GM12875 (cell line): ENCODE data around the gene MTFR1L.

Source experiments
- H3K4me3 ChIP-seq: one replicate; pipeline ENCODE4 v1.5.1; 2011; ENCODE audit warnings: low read depth, low read length, control low read depth
- CTCF ChIP-seq: IDR thresholded peaks from 2 replicates; pipeline ENCODE4 v1.5.1; 2011; ENCODE audit warnings: low read depth, mild to moderate bottlenecking, control low read depth, inconsistent platforms, low read length, moderate library complexity, borderline replicate concordance; ENCODE audit not compliant: insufficient read depth

Gene MTFR1L

GRCh38 chr1:25803368-25803767 is 16.4 kb upstream of the MTFR1L start:
- no peak for TF ChIP-seq CTCF
- no peak overlapping the region for H3K4me3 ChIP-seq

- no peak overlapping the region for H3K4me3 ChIP-seq
- no peak for TF ChIP-seq CTCF
Measured at GRCh38 chr1:25804244-25804963, 15.3 kb upstream of the MTFR1L start.

GRCh38 chr1:25804964-25805862 is 14.5 kb upstream of the MTFR1L start:
- TF ChIP-seq CTCF: no peak

GRCh38 chr1:25805863-25806225 is 13.9 kb upstream of the MTFR1L start:
- no peak for TF ChIP-seq CTCF
- H3K4me3 ChIP-seq: no peak overlapping the region

More at GRCh38 chr1:25804964-25805862, 14.5 kb upstream of the MTFR1L start:
- no peak overlapping the region for H3K4me3 ChIP-seq

DNA sequence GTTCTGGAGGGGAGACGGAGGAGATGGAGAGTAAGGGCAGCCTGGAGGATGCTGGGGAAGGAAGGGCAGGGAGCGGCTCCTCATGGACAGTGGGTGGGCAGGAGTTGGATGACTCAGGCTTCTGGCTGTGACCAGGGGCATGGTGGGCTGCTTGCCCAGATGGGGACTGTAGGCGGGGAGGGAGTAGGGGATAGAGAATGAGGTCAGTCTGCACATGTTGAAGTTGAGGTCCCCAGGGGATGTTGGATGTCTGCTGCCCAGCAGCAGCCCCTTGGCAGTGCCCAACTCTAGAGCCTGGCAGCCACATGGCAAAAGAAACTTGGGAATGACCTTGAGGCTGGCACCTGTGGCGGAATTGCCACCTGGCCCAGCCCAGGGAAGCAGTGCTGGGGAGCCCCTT is 13.3 kb upstream of the MTFR1L start:
- no peak overlapping the region for H3K4me3 ChIP-seq
- no peak for TF ChIP-seq CTCF

DNA sequence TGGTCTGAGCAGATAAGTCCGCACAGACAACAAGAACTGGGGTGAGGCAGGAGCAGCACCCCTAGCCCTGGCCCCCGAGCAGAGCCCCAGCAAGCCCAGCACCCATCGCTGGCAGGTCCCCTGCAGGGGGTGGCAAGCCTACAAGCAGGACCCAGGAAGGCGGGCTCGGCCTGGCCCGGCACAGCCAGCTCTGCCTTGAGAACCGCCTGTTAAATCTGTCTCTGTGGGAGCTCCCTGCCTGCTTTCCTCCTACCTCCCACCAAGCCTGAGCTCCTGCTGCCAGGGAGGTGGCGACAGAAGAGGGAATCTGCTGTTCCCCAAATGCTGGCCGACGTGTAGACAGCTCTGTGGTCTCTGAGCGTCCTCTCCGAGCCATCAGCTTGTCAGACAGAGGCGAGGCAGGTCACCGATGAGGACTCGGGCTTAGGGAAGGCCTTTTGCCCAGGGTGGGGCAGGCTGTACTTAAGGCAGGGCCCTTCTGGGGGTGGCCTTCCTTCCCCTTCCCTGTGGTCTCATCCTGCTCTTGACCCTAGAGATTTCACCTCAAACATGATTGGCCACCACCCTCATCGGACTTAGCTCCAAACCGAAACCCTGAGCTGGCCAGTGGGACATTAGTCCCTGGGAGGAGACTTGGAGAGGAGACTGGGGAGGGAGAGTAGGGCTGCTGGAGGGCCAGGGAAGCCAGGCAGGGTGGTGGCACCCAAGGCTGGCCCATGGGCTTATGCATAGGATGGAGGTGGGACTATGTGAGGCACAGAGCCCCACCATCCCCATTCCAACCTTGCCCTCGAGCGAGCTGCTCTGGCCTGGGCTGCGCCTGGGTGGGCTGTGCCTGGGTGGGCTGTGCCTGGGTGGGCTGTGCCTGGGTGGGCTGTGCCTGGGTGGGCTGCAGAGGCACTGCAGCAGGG is 12.0 kb upstream of the MTFR1L start:
- TF ChIP-seq CTCF: no peak
- H3K4me3 ChIP-seq: no peak overlapping the region
